ENCODE measurements around the gene OR2F1. TPM values are rescaled to one million over a fixed set of nuclear protein-coding genes. Genes with fewer than 3 reads are reported as not detected.

Gene OR2F1
- total RNA-seq, 1 experiment from 2014 or later: not detected

- no peaks in the 10 kb centered on the region for H3K4me1 Mint-ChIP-seq (ENCODE audit: low read depth, unreplicated experiment)
- no peak for TF ChIP-seq CTCF (IDR thresholded peaks at IDR 0.05; ENCODE audit: insufficient read depth in 1 of 2, low read depth in 1 of 2, low read length in 1 of 2, severe bottlenecking in 1 of 2, unreplicated experiment in 1 of 2)
- H3K9me3 Mint-ChIP-seq (ENCODE audit: unreplicated experiment): peaks cover 38% of the 10 kb centered on the region
- Histone ChIP-seq H3K9me3 (no peaks in the 10 kb centered on the region; the same call in 1 of the 2 replicates), H3K27me3 (replicated peaks; ENCODE audit: control insufficient read depth, insufficient read depth, low read length) (no peaks in the 10 kb centered on the region), H3K4me3 (ENCODE audit: low read depth, low read length) (no peak overlapping the region), H3K36me3 (ENCODE audit: control insufficient read depth, insufficient read depth, low read length) (no peaks in the 10 kb centered on the region), H3K4me1 (no peaks in the 10 kb centered on the region)
- POLR2A ChIA-PET: no interaction called here
- no TSS peak for BruUV-seq (replicated peaks)
- H3K4me3 Mint-ChIP-seq (ENCODE audit: unreplicated experiment): no peak overlapping the region
- intact Hi-C loops (cut with micrococcal nuclease; ENCODE audit: unreplicated experiment): no loop called here
- no peak overlapping the region for H3K27ac Mint-ChIP-seq (ENCODE audit: unreplicated experiment)
- H3K27me3 Mint-ChIP-seq (ENCODE audit: insufficient read depth, unreplicated experiment): no peaks in the 10 kb centered on the region
- CTCF ChIA-PET: no interaction called here
- no peak for DNase-seq
- H3K36me3 Mint-ChIP-seq (ENCODE audit: insufficient read depth, unreplicated experiment): no peaks in the 10 kb centered on the region
Measured at GRCh38 chr7:143948733-143949132, 5.9 kb upstream of the OR2F1 start.

- no peak overlapping the region for H3K4me3 Mint-ChIP-seq (ENCODE audit: unreplicated experiment)
- CTCF ChIA-PET: no interaction called here
- H3K27ac Mint-ChIP-seq (ENCODE audit: unreplicated experiment): no peak overlapping the region
- BruUV-seq (replicated peaks): no TSS peak
- H3K27me3 Mint-ChIP-seq (ENCODE audit: insufficient read depth, unreplicated experiment): no peaks in the 10 kb centered on the region
- Histone ChIP-seq H3K4me1 (no peaks in the 10 kb centered on the region; the same call in 1 of the 2 replicates), H3K27me3 (replicated peaks; ENCODE audit: control insufficient read depth, insufficient read depth, low read length) (no peaks in the 10 kb centered on the region), H3K4me3 (ENCODE audit: low read depth, low read length) (no peak overlapping the region), H3K36me3 (ENCODE audit: control insufficient read depth, insufficient read depth, low read length) (no peaks in the 10 kb centered on the region), H3K9me3 (no peaks in the 10 kb centered on the region)
- POLR2A ChIA-PET: no interaction called here
- peaks cover 17% of the 10 kb centered on the region for H3K9me3 Mint-ChIP-seq (ENCODE audit: unreplicated experiment)
- intact Hi-C loops (cut with micrococcal nuclease; ENCODE audit: unreplicated experiment): no loop called here
- no peak for TF ChIP-seq CTCF (IDR thresholded peaks at IDR 0.05; ENCODE audit: insufficient read depth in 1 of 2, low read depth in 1 of 2, low read length in 1 of 2, severe bottlenecking in 1 of 2, unreplicated experiment in 1 of 2)
- no peak for DNase-seq
- H3K36me3 Mint-ChIP-seq (ENCODE audit: insufficient read depth, unreplicated experiment): no peaks in the 10 kb centered on the region
- peaks cover 21% of the 10 kb centered on the region for H3K4me1 Mint-ChIP-seq (ENCODE audit: low read depth, unreplicated experiment)
Measured at GRCh38 chr7:143953421-143953820, 1.2 kb upstream of the OR2F1 start.

GRCh38 chr7:143954135-143954534 is 509 bp upstream of the OR2F1 start:
- peaks cover 10% of the 10 kb centered on the region for H3K9me3 Mint-ChIP-seq (ENCODE audit: unreplicated experiment)
- Histone ChIP-seq H3K4me3 (ENCODE audit: low read depth, low read length) (no peak overlapping the region), H3K4me1 (no peaks in the 10 kb centered on the region; the same call in 1 of the 2 replicates), H3K27me3 (replicated peaks; ENCODE audit: control insufficient read depth, insufficient read depth, low read length) (no peaks in the 10 kb centered on the region), H3K36me3 (ENCODE audit: control insufficient read depth, insufficient read depth, low read length) (no peaks in the 10 kb centered on the region), H3K9me3 (no peaks in the 10 kb centered on the region)
- POLR2A ChIA-PET: no interaction called here
- no peaks in the 10 kb centered on the region for H3K36me3 Mint-ChIP-seq (ENCODE audit: insufficient read depth, unreplicated experiment)
- no peak overlapping the region for H3K4me3 Mint-ChIP-seq (ENCODE audit: unreplicated experiment)
- no peak for DNase-seq
- TF ChIP-seq CTCF (IDR thresholded peaks at IDR 0.05; ENCODE audit: insufficient read depth in 1 of 2, low read depth in 1 of 2, low read length in 1 of 2, severe bottlenecking in 1 of 2, unreplicated experiment in 1 of 2): no peak
- no TSS peak for BruUV-seq (replicated peaks)
- no peak overlapping the region for H3K27ac Mint-ChIP-seq (ENCODE audit: unreplicated experiment)
- peaks cover 28% of the 10 kb centered on the region for H3K4me1 Mint-ChIP-seq (ENCODE audit: low read depth, unreplicated experiment)
- H3K27me3 Mint-ChIP-seq (ENCODE audit: insufficient read depth, unreplicated experiment): no peaks in the 10 kb centered on the region
- CTCF ChIA-PET: no interaction called here
- intact Hi-C loops (cut with micrococcal nuclease; ENCODE audit: unreplicated experiment): no loop called here
